GM19452 (cell line): ENCODE results near the gene CHCHD6.

ENCODE experiments used
- ATAC-seq: cut with Tn5 transposase; IDR thresholded peaks from one replicate; pipeline ENCODE4 v1.9.1; 2021; ENCODE audit not compliant: unreplicated experiment

The CHCHD6 gene

DNA sequence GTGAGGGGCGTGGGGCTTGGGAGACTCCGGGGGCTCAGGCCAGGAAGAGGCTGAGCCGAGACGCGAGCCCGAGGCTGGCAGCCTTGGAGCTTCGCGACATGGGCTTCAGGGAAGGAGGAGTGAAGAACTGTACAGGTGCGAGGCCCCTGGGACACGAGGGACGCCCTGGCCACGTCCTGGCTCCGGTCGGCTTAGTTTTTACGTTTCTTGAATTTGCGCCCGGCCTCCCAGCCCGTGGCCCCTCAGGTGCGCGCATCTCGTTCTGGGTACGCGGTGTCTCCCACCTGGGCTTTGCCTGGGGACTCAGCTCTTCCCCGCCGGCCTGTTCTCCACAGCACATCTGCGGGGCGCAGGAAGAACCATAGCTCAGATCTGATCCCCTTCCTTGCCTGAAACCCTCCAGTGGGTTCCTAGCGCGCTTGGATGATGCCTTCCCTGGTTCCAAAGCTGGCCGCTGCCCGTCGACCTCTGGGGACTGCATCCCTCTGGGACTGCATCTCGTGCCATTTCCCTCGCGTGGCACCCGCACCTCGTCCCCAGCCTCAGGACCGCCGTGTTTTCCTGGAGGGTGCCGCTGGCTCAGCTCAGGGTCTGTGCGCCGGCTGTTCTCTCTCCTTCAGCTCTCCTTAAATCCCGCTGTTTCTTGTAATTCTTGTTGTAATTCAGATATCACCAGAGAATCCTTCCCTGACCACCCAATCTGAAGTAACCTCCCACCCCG lies 614 bp downstream of the CHCHD6 start:
- ATAC-seq, result peak; percentile 23

DNA sequence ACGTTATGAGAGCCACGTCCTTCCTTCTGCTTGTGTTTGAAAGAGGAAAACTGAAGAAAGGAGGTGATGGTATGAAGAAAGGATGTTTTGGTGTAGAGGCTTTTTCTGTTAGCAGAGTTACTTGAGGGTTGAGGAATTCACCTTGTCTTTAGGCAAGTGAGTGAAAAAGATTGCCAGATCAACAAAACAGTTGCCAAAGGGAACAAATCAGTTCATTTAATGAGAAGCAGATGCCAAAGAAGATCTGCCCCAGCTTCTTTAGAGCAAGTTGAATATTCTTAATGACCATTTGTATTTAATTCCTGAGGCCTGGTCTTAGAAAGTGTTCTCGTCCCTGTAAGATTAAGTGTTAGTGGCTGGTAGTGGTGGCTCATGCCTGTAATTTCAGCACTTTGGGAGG lies 2.6 kb downstream of the CHCHD6 start:
- ATAC-seq, result no peak

DNA sequence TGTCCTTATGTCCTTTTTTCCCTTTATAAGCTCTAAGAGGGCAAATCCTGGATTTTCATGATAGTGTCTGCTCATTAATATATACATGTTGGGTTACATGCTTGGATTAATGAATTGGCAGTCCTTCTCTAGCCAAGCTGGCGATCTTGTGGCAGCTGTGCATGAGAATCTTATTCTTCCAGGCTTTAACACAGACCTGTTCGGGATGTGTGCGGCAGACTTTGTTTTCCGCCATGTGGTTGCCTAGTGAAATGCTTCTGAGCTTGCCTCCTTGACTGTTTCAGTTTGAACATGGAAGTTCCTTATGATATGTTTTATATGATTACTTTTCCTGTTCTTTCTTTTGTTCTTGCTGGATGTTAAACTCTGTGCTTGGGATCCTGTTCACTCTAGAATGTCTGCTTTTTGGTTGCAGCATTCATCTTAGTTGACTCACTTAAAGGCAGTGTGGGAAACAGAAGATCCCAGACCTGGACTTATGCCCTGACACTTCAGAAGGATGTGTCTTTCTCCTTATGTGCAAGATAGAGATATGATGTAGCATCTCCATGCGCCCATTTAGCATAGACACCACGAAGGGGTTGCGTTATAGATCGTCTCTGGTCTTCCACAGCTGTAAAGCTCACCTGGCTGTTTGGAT lies 7.2 kb downstream of the CHCHD6 start:
- ATAC-seq, result no peak

DNA sequence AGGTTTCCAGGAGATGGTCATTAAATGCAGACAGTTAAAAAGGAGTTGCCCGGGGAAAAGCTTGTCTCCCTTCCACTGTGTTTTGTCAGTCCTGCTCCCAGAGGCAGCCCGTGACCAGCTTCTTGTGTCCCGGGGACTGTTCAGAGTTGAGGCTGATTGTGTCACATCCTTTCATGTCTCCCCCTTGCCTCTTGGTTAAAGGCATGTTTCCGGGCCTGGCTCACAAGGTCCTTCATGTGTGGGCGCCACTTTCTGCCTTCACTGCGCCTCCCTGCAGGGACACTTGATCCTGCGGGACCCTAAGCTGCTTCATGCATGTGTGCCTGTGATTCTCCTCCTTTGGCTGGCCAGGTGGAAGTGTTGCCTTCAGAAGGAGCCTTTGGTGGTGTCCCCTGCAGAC lies 9.2 kb downstream of the CHCHD6 start:
- ATAC-seq, result no peak

DNA sequence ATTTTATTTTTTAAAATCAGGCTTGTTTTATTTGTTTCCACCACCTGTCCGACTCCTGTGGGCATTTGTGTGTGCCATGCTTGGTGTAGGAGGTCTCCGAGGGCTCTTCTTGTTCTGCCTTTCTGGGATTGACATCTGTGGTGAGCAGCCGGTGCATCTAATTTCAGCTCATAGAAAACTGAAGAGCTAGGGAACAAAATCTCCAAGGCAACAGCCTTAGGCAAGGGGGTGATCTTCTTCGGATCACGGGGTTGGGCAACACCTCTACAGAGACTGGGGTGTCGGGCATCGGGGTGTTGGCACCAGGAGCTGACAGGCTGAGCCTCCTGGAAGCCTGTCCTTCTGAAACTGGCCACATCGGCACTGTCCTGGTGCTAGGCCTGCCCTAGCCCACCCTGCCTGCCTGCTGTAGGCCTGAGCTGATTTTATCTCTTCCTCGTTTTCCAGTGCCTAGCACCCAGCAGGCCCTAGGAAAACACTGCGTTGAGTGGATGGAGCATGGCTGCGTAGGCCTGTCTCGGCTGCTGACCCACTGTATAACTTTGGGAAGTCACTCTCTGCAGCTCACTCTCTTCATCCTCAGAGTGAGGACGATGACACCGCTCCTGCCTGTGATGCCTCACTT lies 10.3 kb downstream of the CHCHD6 start:
- no peak for ATAC-seq

DNA sequence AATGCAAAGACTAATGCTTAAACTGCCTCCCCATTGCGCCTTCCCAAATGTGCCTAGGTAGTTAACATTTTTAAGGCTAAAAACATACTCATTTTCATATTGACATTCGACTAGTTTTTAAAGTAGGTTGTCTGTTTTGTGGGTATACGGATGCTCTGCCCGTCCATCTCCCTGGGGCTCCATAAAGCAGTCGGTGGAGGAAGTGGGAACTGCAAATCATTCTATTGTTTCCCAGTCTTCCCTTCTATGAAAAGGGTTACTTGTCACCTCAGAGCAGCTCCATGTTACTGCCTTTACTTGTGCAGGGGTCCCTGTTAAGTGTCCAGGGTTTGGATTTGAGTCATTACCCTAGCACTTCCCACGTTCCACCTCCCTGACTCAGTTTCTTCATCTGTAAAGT lies 10.9 kb downstream of the CHCHD6 start:
- ATAC-seq, result no peak

DNA sequence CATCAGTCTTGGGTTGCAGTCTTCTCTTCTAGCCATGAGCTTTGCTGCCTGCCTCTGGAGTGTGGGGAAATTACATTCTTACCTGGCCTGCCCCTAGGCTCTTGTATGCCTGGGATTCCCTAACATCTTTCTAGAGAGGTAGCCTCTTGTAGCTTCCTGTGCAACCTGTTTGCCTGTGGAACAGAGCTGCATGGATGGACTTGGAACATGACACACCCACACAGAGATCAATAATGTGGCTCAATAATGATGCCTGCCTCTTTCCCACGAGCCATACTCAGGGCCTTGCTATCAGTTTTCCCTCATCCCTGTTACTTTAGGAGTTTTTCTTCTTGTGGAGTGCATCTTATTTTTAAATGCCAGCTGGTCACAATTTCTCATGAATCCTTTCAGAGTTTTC lies 11.4 kb downstream of the CHCHD6 start:
- ATAC-seq, result no peak

DNA sequence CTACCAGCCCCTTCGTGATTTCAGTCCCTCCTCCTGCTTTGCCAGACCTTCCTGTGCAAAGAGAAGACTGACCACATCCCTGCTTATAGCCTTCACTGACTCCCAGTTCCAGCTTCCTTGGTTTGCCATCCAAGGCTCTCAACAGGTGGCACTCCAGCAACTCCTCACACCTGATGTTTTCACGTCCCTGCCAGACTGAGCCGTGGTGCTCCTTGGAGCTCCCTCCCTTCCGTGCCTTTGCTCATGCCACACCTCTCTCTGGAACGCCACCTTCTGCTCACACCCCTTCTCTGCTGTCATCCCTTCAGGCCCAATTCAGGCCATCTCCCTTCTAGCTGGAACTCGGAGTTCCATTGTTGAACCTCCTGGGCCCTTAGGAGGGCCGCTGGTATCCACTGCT lies 12.0 kb downstream of the CHCHD6 start:
- no peak for ATAC-seq

DNA sequence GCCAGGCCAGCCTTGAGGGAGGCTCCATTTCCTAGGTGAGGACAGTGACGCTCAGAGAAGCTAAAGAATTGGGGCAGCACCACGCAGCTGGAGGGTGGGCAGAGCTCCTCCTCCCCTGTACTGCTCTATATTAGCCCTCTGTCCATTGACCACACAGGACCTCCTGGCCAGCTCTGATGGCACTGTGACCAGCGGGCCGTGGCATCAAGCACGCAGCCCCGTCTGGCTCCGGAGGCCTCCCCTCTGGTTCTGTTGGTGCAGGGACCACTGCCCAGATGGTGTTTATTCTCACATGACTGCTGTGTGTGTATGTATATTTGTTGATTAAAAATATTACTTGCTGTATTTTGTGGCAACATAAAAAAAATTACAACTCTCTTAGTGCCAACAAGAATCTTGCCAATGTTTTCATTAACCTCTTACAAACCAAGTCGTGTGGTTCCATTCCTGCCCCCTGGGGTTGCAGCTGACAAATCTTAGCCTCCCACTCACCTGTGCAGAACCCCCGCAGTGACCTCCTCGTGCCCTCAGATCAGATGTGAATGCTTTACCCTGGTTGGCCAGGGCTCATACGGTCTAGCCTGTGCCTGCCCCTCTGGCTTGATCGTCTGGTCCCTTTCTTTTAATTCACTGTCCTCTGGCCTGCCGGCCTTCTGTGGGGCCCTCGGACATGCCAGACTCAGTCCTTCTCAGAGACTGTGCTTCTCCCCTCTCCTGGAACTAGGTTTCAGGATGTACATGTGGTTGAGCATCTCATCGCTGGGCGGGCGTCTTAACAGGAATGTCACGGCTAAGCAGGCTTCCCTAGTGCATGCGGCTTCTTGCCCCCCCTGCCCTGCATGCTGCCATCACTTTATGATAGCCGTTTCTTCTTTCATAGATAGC lies 14.8 kb downstream of the CHCHD6 start:
- ATAC-seq, result no peak

DNA sequence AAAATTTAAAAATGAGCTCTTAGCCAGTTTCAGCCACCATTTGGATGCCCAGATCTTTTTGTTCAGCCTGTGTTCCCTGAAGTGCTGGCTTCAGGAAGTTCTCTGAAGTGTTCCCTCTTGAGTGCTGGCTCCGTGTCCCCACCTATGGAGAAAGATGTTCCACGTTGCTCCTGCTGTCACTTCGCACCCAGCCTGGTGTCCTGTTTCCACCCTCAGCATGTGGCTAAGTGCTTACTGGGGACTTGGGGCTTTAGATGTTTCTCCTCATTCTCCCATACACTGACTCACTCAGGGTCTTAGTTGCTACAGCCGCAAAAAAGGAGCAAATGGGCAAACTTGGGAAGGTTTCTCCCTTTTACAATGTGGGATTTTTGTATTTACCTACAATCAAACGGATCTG lies 16.6 kb downstream of the CHCHD6 start:
- no peak for ATAC-seq

DNA sequence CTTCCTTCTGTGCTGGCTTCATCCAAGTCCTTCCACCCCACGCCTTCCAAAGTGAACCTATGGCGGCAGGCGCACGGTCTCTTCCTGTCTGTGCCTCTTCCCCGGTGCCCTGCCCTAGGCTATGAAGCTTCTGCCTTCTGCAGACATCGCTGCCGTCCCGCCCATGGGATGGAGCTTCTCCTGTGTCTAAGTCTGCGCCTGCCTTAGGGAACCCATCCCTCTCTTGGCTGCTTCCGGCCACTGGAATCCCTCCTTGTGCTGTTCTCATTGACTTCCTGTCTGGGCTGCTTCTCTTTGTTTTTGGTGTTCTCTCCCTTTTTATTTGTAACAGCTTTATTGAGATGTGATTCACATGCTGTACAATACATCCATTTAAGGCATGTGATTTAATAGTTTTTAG lies 17.2 kb downstream of the CHCHD6 start:
- no peak for ATAC-seq

DNA sequence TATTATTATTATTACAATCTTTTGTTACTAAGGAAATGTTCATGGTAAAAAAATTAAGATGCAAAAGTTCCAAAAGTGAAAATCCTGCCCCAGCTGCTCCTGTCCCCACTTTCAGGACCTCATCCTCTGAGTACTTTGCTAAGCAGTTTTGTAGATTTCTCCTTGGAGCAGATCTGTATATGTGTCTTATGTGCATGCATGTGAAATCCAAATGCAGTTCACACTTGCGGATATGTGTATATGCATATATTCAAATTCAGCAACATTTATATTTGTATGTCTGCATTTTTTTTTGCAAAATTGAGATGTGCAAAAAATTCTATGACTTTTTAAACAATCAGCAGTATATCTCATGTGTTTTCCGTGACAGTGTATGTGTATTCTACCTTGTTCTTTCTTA lies 19.2 kb downstream of the CHCHD6 start:
- no peak for ATAC-seq

DNA sequence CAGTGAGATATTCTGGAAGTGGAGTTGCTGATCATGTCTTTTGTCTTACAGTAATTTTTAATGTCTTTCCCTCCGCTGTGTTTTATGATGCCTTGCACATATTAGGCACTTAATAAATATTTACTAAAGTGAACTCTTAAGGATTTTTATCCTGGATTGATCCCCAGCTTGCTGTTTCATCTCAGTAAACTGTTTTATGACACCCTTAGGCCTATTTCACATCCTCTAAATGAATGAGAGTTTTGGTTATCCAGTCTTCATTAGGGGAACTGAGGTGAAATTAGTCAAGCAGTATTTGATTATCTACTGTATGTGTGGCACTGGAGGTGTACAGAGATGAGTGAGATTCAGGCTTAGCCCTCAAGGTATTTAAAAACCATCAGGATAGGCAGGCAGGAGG lies 19.8 kb downstream of the CHCHD6 start:
- ATAC-seq, result no peak

DNA sequence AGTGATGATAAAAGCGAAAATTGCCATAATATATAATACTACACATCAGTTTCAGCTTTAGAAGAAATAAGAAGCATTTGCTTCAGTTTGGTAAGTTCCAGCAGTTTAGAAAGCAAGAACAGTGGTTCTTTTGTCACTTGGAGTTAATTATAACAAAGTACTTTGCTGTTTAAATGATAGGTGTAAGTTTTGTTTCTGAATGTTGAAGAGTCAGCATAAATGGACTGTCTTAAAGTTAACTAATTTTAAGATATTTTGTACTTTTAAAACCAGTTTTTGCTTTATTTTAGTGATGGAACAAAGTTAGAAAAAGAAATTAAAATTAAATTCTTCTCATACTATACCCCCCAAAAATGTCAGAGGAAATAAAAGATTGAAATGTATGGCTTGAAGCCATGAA lies 24.6 kb downstream of the CHCHD6 start:
- no peak for ATAC-seq

DNA sequence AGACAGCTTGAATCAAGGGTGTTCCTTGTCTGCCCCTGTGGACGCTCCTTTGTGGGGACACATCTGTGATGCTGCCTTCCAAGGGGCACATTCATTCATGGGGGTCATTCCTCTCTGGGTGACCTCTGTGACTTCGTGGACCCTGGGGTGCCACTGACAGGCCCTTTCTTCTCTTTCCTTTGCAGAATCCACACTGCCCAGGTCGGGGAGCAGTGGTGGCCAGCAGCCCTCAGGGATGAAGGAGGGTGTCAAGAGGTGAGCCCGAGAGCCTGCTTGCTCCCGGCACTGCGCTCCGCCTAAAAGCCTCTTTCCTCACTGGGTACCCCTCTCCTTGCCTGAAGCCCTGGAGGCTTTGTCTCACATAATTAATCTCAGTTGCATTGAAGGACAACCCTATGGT lies 26.3 kb downstream of the CHCHD6 start:
- no peak for ATAC-seq

DNA sequence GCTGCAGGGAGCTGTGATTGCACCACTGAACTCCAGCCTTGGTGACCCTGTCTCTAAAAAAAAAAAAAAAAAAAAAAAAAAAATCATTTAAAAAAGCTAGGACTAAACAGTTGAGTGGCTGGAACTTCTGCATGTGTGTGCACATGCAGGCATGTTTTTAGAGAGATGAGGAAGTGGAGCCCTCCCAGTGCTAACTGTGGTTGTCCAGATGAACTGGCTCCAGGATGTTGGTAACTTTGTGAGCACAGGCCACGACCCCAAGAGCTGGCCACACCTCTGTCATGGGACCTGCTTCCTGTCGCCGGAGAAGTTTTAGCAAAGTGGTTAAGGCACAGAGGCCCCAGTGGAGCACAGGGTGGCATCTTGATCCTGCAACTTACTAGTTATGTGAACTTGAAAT lies 27.0 kb downstream of the CHCHD6 start:
- ATAC-seq, result no peak

DNA sequence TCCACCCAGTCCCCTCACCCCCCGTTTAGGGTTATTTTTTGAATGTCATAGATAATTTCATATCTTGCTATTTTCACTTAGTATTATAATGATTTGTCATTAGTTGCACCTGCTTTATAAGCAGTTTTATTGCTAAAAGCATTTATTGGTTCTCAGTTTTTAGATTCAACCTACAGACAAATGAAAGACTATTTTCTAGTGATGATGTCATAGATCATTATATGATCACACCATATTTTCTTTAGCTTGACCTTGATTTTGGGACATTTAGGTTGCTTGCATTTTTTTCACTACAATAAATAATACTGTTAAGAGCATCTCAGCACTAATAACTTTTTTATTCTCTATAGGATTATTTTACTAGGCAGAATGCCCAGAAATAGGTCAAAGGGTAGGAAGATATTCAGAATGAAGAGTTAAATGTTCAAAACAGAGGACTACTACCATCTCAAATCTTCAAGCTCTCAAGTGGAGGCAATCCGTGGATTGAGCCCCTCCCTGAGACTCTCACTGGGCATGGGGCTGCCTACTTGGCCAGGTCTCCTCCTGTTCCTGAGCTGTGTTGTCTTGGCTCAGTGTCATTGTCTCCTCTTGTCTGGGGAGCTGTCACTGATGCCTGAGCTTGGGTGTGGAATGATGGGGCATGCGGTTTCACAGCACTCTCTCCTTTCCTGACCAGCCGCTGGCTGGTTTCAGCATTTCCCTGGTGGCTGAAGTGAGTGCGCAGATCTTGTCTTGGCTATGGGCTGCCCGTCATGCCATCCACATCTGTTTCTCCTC lies 28.4 kb downstream of the CHCHD6 start:
- ATAC-seq, result no peak

DNA sequence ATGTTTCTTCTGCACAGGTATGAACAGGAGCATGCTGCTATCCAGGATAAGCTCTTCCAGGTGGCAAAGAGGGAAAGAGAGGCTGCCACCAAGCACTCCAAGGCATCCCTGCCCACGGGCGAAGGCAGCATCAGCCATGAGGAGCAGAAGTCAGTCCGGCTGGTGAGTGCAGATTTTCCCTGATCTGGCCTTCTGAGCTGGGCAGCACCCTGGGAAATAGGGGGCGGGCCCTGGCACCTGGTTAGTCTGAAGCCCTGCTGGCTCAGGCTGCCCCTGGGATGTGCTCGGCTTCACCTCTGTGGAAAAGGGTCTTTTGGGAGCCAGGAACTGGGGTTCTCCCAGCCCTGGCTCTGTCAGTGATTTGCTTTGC lies 29.0 kb downstream of the CHCHD6 start:
- no peak for ATAC-seq

DNA sequence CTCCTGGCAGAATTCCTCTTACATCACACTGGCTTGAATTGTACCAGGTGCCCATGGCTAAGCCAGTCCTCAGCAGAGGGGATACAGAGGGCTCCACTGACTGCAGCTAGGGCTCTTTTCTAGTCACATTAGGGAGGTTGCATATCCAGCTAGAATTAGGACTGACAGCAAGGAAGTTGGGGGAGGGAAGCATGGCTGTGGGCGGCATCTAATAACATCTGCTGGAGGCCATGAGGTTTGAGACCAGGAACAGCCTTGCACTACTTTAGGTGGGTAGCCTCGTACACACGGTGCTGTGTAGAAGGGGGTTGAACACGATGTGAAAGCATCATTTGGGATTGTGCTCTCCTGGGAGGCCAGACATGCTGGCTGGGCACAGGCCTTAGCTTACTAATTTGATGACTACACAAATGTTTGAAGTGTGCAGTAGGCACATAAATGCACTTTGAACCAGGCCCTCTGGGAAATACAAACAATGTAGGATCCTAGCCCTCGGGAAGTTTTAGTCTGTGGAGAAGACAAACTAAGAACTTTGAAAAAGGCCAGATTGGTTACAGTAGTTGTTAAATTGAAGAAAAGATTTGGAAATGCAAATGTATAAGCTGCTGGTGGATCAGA lies 30.2 kb downstream of the CHCHD6 start:
- ATAC-seq, result no peak

DNA sequence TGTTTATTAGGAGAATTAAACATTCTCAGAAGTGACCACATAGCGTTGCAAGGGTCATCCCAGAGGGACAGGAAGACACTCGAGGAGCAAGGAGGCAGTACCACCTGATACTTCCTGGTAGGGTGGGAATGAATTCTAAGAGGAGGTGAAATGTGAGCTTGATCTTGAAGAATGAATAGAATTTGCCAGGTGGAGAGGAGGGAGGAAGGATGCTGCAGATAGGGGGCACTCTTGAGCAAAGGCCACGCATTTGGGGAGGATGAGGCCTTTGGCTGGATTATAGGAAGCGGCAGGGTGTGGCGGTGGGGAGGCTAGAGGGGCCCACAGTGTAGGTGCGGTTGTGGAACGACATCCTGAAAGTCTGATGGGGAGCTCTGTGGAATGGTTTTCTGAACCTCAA lies 33.5 kb downstream of the CHCHD6 start:
- no peak for ATAC-seq
